ENCODE results near the gene KDM5A.

Gene KDM5A

DNA sequence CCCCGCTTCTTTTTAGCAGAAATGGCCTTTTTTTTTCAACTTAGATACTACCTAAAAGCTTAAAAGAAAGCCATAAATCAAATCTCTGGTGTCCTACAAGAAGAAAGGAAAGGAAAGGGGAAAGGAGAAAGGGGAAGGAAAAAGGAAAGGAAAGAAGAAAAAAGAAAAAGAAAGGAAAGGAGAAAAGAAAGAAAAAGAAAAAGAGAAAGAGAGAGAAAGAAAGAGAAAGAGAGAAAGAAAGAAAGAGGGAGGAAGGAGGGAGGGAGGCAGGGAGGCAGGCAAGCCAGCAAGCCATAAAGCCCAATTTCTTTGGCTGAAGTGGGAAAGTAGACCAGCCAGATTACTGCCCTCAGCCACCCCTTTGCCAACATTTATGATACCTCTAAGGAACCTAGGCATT lies 94.0 kb downstream of the KDM5A start:
- no peak overlapping the region for H3K4me3 ChIP-seq (ENCODE audit: low read depth, low read length)
- TF ChIP-seq, protein P1, sequence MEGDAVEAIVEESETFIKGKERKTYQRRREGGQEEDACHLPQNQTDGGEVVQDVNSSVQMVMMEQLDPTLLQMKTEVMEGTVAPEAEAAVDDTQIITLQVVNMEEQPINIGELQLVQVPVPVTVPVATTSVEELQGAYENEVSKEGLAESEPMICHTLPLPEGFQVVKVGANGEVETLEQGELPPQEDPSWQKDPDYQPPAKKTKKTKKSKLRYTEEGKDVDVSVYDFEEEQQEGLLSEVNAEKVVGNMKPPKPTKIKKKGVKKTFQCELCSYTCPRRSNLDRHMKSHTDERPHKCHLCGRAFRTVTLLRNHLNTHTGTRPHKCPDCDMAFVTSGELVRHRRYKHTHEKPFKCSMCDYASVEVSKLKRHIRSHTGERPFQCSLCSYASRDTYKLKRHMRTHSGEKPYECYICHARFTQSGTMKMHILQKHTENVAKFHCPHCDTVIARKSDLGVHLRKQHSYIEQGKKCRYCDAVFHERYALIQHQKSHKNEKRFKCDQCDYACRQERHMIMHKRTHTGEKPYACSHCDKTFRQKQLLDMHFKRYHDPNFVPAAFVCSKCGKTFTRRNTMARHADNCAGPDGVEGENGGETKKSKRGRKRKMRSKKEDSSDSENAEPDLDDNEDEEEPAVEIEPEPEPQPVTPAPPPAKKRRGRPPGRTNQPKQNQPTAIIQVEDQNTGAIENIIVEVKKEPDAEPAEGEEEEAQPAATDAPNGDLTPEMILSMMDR (IDR thresholded peaks at IDR 0.05; ENCODE audit: low read depth, low read length): no peak

DNA sequence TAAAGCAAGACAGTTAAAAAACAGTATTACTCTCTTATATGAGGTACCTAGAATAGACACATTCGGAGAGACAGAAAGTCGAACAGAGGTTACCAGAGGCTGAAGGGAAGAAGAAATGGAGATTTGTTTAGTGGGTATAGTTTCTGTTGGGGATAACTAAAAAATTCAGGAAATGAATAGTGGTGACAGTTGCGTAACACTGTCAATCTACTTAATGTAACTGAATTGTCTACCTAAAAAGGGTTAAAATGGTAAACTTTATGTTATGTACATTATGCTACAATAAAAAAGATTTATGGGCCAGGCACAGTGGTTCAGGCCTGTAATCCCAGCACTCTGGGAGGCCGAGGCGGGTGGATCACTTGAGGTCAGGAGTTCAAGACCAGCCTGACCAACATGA lies 95.9 kb downstream of the KDM5A start:
- TF ChIP-seq, protein P1 (IDR thresholded peaks at IDR 0.05; ENCODE audit: low read depth, low read length): no peak

DNA sequence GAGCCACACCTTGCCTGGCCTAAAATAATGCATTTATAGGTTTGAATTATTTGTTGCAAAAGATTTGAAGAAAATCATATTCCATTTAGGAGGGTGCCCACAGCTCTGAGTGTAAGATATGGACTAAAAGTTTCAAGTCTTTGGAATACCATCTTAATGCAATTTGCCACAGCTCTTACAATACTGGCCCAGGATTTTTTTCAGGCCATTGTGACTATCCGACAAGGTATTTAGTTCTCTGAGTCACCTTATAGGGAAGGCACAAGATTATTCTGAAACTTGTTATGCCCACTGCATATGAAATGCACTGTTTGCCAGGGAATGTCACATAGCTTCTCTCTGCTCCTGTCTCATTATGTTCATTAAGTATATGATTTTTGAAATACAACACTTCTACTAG lies 96.9 kb downstream of the KDM5A start:
- TF ChIP-seq, protein P1 (IDR thresholded peaks at IDR 0.05; ENCODE audit: low read depth, low read length): no peak
- no peak overlapping the region for H3K4me3 ChIP-seq (ENCODE audit: low read depth, low read length)

More for the DNA sequence above, 95.9 kb downstream of the KDM5A start:
- no peak overlapping the region for H3K4me3 ChIP-seq (ENCODE audit: low read depth, low read length)

DNA sequence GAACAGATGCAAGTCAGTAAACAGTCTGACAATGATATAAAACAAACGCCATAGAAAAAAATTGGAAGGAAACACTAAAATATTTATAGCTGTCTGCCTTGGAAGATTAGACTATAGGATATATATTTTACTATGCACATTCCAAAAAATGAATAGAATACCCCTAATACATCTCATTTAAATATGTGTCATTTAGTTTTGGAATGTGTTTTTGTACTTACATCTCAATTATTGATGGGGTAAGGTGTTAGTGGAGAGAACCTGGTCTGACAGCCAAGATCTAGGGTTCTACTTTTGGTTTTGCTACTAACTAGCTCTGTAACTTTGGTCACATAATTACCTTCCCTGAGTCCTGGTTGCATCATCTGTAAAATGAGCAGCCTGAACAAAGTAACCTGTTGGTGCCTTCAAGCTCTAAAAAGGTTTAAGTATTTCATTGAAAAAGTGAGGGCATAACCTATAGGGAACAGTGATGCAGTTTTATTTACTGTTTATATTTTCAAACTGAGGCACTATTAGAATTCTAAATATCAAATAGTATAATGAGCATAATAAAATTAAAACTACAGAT lies 97.9 kb downstream of the KDM5A start:
- TF ChIP-seq, protein P1 (IDR thresholded peaks at IDR 0.05; ENCODE audit: low read depth, low read length): no peak
- no peak overlapping the region for H3K4me3 ChIP-seq (ENCODE audit: low read depth, low read length)

DNA sequence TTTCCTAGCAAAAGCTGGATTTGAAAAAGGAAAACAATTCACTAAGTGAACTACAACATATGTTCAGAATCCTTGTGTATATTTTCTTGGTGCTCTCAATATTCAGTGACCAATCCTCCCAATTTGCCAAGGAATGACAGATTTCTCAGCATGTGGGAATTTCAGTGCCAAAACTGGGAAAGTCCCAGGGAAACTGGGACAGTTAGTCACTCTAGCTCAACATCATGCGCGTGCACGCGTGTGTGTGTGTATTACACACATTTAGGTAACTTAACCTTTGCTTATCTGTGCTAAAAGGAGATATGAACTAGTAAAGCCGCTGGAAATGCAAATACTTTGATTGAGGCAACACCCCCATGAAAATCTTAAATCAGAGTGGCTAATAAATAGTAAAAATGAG lies 100.4 kb downstream of the KDM5A start:
- H3K4me3 ChIP-seq (ENCODE audit: low read depth, low read length): no peak overlapping the region
- TF ChIP-seq, protein P1 (IDR thresholded peaks at IDR 0.05; ENCODE audit: low read depth, low read length): no peak

DNA sequence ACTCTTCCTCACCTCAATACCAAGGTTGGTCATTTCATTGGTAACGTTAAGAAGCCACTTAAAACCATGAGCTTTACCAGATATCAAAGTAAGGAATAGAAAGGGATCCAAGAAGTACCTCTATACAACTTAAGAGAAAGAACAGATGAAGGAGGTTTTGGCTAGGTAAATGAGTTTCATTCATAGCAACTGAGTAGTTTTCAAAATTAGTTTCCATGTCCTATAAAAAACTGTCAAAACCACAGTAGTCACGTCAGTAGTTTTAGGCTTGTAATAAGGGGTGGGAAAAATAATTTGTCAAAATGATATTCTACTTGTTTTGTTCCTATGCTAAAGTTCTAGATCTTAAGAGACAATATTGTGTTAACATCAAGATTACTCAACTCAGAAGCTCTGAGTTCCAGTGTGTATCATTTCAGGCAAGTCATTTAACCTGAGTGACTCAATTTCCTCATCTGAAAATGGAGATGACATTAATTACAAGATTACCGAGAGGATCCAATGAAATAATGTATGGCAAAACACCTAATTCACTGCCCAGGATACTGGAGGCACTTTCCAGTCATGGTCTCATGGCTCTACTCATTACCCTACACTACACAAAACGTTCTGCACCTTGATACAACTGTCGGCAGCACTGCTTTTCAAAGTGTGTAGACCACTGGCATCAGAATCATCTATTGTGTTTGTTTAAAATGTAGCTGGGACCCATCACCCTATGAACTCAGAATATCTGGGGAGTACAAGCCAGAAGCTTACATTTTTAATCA lies 102.4 kb downstream of the KDM5A start:
- TF ChIP-seq, protein P1 (IDR thresholded peaks at IDR 0.05; ENCODE audit: low read depth, low read length): no peak

DNA sequence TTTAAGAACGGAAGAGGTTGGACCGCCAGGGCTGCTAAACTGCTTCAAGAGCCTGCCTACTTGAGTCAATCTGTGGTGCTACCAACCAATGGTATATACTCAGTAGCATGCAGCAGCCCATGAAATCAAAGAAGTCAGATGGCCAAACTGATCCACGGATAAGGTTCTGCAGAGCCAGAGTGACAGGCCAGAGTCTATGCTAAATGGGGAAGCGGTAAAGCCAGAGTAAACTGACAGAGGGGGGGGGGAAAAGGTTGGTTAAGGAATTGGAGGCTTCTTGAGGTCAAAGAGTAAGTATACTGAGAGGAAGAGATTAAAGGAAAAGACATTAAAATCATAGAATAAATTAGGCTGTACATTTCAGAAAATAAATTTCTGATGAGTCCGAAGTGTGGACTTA lies 111.1 kb downstream of the KDM5A start:
- TF ChIP-seq, protein P1 (IDR thresholded peaks at IDR 0.05; ENCODE audit: low read depth, low read length): no peak
- no peak overlapping the region for H3K4me3 ChIP-seq (ENCODE audit: low read depth, low read length)

More for the DNA sequence above, 102.4 kb downstream of the KDM5A start:
- no peak overlapping the region for H3K4me3 ChIP-seq (ENCODE audit: low read depth, low read length)

Data from WI38 (cell line).